ENCODE measurements around the gene RGS10.

DNA sequence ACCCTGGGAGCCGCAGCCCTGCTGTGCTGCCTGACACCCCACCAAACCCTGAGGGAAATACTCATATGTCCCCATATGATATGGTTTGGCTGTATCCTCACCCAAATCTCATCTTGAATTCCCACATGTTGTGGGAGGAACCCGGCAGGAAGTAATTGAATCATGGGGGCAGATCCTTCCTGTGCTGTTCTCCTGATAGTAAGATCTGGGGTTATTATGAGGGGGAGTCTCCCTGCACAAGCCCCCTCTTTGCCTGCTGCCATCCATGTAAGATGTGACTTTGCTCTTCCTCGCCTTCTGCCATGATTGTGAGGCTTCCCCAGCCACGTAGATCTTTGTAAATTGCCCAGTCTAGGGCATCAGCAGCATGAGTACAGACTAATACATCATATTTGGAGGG, 68.7 kb downstream of the RGS10 start:
- no peak for TF ChIP-seq EZH2 (optimal IDR thresholded peaks at IDR 0.05; ENCODE audit: low read depth, low read length)
- TF ChIP-seq, protein P1, sequence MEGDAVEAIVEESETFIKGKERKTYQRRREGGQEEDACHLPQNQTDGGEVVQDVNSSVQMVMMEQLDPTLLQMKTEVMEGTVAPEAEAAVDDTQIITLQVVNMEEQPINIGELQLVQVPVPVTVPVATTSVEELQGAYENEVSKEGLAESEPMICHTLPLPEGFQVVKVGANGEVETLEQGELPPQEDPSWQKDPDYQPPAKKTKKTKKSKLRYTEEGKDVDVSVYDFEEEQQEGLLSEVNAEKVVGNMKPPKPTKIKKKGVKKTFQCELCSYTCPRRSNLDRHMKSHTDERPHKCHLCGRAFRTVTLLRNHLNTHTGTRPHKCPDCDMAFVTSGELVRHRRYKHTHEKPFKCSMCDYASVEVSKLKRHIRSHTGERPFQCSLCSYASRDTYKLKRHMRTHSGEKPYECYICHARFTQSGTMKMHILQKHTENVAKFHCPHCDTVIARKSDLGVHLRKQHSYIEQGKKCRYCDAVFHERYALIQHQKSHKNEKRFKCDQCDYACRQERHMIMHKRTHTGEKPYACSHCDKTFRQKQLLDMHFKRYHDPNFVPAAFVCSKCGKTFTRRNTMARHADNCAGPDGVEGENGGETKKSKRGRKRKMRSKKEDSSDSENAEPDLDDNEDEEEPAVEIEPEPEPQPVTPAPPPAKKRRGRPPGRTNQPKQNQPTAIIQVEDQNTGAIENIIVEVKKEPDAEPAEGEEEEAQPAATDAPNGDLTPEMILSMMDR (IDR thresholded peaks at IDR 0.05; ENCODE audit: low read length) = no peak
- no peak for TF ChIP-seq EZH2phosphoT487 (IDR thresholded peaks at IDR 0.05; ENCODE audit: low read length)

Measured in MM.1S (cell line).